GM19452 (cell line): Measurements from ENCODE around the gene TMEM237.

Experiments used
- ATAC-seq: cut with Tn5 transposase; IDR thresholded peaks from one replicate; pipeline ENCODE4 v1.9.1; 2021; ENCODE audit not compliant: unreplicated experiment

Gene TMEM237

GRCh38 chr2:201642579-201643215 is 606 bp downstream of the TMEM237 start:
- peak; percentile 80 for ATAC-seq

- ATAC-seq: peak; percentile 48
Measured at GRCh38 chr2:201642086-201642578, 1.2 kb downstream of the TMEM237 start.

- no peak for ATAC-seq
Measured at GRCh38 chr2:201639205-201639604, 4.1 kb downstream of the TMEM237 start.

GRCh38 chr2:201638326-201638725 is 5.0 kb downstream of the TMEM237 start:
- no peak for ATAC-seq

GRCh38 chr2:201633661-201634249 is 9.5 kb downstream of the TMEM237 start:
- no peak for ATAC-seq

GRCh38 chr2:201631041-201631440 is 12.3 kb downstream of the TMEM237 start:
- ATAC-seq: no peak

GRCh38 chr2:201630577-201630976 is 12.7 kb downstream of the TMEM237 start:
- no peak for ATAC-seq

- no peak for ATAC-seq
Measured at GRCh38 chr2:201628545-201628944, 14.8 kb downstream of the TMEM237 start.

- ATAC-seq: no peak
Measured at GRCh38 chr2:201622306-201622970, 20.9 kb downstream of the TMEM237 start.

GRCh38 chr2:201621293-201621999 is 21.9 kb downstream of the TMEM237 start:
- ATAC-seq: no peak

GRCh38 chr2:201618744-201619662 is 24.3 kb downstream of the TMEM237 start:
- no peak for ATAC-seq

- no peak for ATAC-seq
Measured at GRCh38 chr2:201608021-201608420, 35.3 kb downstream of the TMEM237 start.

- no peak for ATAC-seq
Measured at GRCh38 chr2:201607568-201607967, 35.7 kb downstream of the TMEM237 start.

GRCh38 chr2:201600906-201601305 is 42.4 kb downstream of the TMEM237 start:
- no peak for ATAC-seq

- ATAC-seq: no peak
Measured at GRCh38 chr2:201597397-201597796, 45.9 kb downstream of the TMEM237 start.

- ATAC-seq: no peak
Measured at GRCh38 chr2:201580486-201580885, 62.8 kb downstream of the TMEM237 start.

GRCh38 chr2:201579536-201579935 is 63.8 kb downstream of the TMEM237 start:
- ATAC-seq: no peak

- ATAC-seq: no peak
Measured at GRCh38 chr2:201575971-201576370, 67.3 kb downstream of the TMEM237 start.

- ATAC-seq: no peak
Measured at GRCh38 chr2:201574766-201575165, 68.5 kb downstream of the TMEM237 start.

GRCh38 chr2:201572846-201573508 is 70.3 kb downstream of the TMEM237 start:
- no peak for ATAC-seq
